ENCODE results near the gene LEFTY2. TPM values are rescaled to one million over a fixed set of nuclear protein-coding genes. Genes with fewer than 3 reads are reported as not detected.

LEFTY2 gene
- total and polyA plus RNA-seq, 9 of the 15 experiments (the other 6 are each of a cell fraction or from before 2014, with no cell fraction given), result 0.04 to 0.14 TPM; not detected in 7

- TF ChIP-seq NEUROD1 (IDR thresholded peaks at IDR 0.05; ENCODE audit: borderline replicate concordance, low read depth, low read length, partially characterized antibody) (peak; percentile 89), PCBP2 (IDR thresholded peaks at IDR 0.05; ENCODE audit: low read depth, low read length, poor library complexity, severe bottlenecking) (no peak), CSDE1 (IDR thresholded peaks at IDR 0.05) (peak in 1 of 2 experiments; percentile 80; a peak in 1 of 4 replicates), KDM2B (CRISPR knock-in tag; IDR thresholded peaks at IDR 0.05) (no peak), FOXA3 (CRISPR knock-in tag; conservative IDR thresholded peaks at IDR 0.05 in 1 of 2, IDR thresholded peaks at IDR 0.05 in 1 of 2) (peak in 1 of 2 experiments; percentile 82; a peak in 2 of 4 replicates)
Observed at GRCh38 chr1:225928186-225929175, 12.5 kb downstream of the LEFTY2 start (continued).

DNA sequence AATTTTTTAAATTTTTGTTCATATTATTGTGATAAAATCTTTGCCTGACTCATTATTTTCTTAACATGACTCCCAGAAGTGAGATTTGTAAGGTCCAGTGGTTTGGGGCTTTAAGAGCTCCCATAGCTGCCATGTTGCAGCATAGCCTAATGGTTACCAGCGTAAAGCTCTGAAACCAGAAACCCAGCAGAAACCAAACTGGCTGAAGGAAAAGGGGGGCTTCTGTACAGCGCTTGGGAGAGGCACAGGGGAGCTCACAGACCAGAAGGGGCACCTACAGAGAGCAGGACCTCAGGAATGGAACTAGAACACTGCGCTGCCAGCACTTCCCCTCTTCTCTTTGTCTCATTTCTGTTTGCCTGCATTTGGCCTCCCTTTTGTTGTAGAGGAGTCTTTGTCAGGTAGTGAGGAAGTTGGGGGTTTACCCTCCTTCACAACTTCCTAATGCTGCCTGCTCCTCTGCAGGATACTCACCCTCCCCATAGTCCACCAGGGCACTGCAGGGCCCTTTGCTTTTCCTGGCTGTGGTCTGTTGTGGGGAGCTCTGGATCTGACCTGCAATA is 14.4 kb downstream of the LEFTY2 start:
- H3K9ac ChIP-seq (ENCODE audit: insufficient read depth in 1 of 2, low read depth in 2 of 2, low read length in 2 of 2), result peak overlapping the region; percentile 57 to 62; a peak in 3 of 4 replicates
- peak overlapping the region; percentile 47 for H3K4me2 ChIP-seq (ENCODE audit: insufficient read depth, low read length)
- FAIRE-seq (no peak), ATAC-seq (no peak), DNase-seq (ENCODE audit: extremely low read depth in 1 of 4, low spot score in 3 of 4) (peak in 1 of 4 experiments; percentile 51)
- H3K4me1 ChIP-seq (replicated peaks in 1 of 2; ENCODE audit: control insufficient read depth in 2 of 2, insufficient read depth in 2 of 2, low read length in 2 of 2), result peaks cover 61 to 77% of the 10 kb centered on the region in 2 experiments
- intact Hi-C loops (cut with micrococcal nuclease) (loop anchor here (5.0 kb wide), 1 partner anchor 136 kb away; the partner anchor contains the start of gene H3-3A), in situ Hi-C loops (cut with MboI) (no loop called here)
- 44% methylated on average over 3 of the region's 3 CpGs for WGBS (ENCODE audit: insufficient coverage, low coverage, missing lambda C conversion rate)
- H4K20me1 ChIP-seq (replicated peaks; ENCODE audit: control insufficient read depth, insufficient read depth, low read length), result no peaks in the 10 kb centered on the region
- peak overlapping the region; percentile 97 for H2AFZ ChIP-seq (ENCODE audit: low read depth, low read length)
- H3K4me3 ChIP-seq, result no peak overlapping the region
- no peaks in the 10 kb centered on the region for H3K9me3 ChIP-seq (replicated peaks; ENCODE audit: control insufficient read depth, insufficient read depth, low read depth, low read length)
- H3K9me1 ChIP-seq (ENCODE audit: control insufficient read depth, insufficient read depth, low read length), result no peaks in the 10 kb centered on the region
- H3K27ac ChIP-seq (ENCODE audit: extremely low read depth, low read depth, low read length), result peak overlapping the region; percentile 82
- BruUV-seq (replicated peaks), result no TSS peak
- H3K79me2 ChIP-seq (ENCODE audit: control insufficient read depth, insufficient read depth, low read length), result peaks cover 28% of the 10 kb centered on the region
- CTCF ChIA-PET (ENCODE audit: low intra/inter-chr PET ratio), result no interaction called here
- H3K27me3 ChIP-seq (ENCODE audit: control insufficient read depth in 2 of 2, insufficient read depth in 2 of 2, low read length in 2 of 2), result no peaks in the 10 kb centered on the region
- POLR2A ChIA-PET, result interaction anchor here (0.6 to 1.9 kb wide), 13 partner anchors 8 to 383 kb away, joined by 3 to 7 read pairs (median 3); partner anchors contain the start of genes LEFTY2 and TMEM63A
- H3K36me3 ChIP-seq (ENCODE audit: control insufficient read depth, insufficient read depth, low read length), result peaks cover 17% of the 10 kb centered on the region
- TF ChIP-seq NR2C1 (IDR thresholded peaks at IDR 0.05), result no peak
- TF ChIP-seq NR2C1 (tag; IDR thresholded peaks at IDR 0.05), result peak; percentile 35; the same call in 1 of the 2 replicates
- no peak for TF ChIP-seq GTF2E2 (tag; IDR thresholded peaks at IDR 0.05)
- TF ChIP-seq ZNF41 (CRISPR knock-in tag; conservative IDR thresholded peaks at IDR 0.05), result peak; percentile 23; the same call in 1 of the 2 replicates
- TF ChIP-seq NFE2 (IDR thresholded peaks at IDR 0.05; ENCODE audit: low read depth), result 0 out of 2 replicates have a peak, but pooled peaks have one; percentile 26
- TF ChIP-seq, protein P1, sequence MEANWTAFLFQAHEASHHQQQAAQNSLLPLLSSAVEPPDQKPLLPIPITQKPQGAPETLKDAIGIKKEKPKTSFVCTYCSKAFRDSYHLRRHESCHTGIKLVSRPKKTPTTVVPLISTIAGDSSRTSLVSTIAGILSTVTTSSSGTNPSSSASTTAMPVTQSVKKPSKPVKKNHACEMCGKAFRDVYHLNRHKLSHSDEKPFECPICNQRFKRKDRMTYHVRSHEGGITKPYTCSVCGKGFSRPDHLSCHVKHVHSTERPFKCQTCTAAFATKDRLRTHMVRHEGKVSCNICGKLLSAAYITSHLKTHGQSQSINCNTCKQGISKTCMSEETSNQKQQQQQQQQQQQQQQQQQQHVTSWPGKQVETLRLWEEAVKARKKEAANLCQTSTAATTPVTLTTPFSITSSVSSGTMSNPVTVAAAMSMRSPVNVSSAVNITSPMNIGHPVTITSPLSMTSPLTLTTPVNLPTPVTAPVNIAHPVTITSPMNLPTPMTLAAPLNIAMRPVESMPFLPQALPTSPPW (CRISPR knock-in tag; IDR thresholded peaks at IDR 0.05), result peak; percentile 27; the same call in 1 of the 2 replicates
- no peak for TF ChIP-seq HCFC1 (IDR thresholded peaks at IDR 0.05; ENCODE audit: low read depth, low read length)
- 0 out of 4 replicates have a peak, but pooled peaks of 1 of the 2 experiments have one; percentile 40 for TF ChIP-seq MAZ (CRISPR knock-in tag; conservative IDR thresholded peaks at IDR 0.05 in 1 of 2, IDR thresholded peaks at IDR 0.05 in 1 of 2)
- 0 out of 2 replicates have a peak, but pooled peaks have one; percentile 45 for TF ChIP-seq SP1 (CRISPR knock-in tag; IDR thresholded peaks at IDR 0.05)
- peak; percentile 53 for TF ChIP-seq DMBX1 (CRISPR knock-in tag; IDR thresholded peaks at IDR 0.05; ENCODE audit: borderline replicate concordance)
